ENCODE results near the gene CAST.

The CAST gene

DNA sequence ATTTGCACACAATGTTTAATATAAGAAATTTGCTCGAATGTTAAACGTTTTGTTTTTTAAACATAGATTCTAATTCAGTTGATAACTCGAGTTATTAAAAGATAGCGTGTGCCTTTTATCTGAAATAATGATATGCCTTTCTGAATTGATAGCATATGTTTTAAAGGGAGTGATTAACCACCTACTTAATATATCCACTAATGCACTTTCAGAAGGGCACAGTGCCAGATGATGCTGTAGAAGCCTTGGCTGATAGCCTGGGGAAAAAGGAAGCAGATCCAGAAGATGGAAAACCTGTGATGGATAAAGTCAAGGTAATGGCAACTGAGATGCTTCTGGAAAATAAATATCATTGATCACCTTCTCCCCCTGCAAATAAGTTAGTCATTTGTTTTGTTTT, 91.7 kb downstream of the CAST start:
- no peak for DNase-seq (ENCODE audit: low read depth)
- H3K4me3 ChIP-seq (ENCODE audit: low read depth, low read length), result no peak overlapping the region
- TF ChIP-seq CTCF (IDR thresholded peaks at IDR 0.05; ENCODE audit: low read depth, low read length, missing control alignments), result no peak

- no peak for TF ChIP-seq CTCF (IDR thresholded peaks at IDR 0.05; ENCODE audit: low read depth, low read length, missing control alignments)
- H3K4me3 ChIP-seq (ENCODE audit: low read depth, low read length), result no peak overlapping the region
- no peak for DNase-seq (ENCODE audit: low read depth)
Measured at GRCh38 chr5:96755851-96756250, 93.7 kb downstream of the CAST start.

DNA sequence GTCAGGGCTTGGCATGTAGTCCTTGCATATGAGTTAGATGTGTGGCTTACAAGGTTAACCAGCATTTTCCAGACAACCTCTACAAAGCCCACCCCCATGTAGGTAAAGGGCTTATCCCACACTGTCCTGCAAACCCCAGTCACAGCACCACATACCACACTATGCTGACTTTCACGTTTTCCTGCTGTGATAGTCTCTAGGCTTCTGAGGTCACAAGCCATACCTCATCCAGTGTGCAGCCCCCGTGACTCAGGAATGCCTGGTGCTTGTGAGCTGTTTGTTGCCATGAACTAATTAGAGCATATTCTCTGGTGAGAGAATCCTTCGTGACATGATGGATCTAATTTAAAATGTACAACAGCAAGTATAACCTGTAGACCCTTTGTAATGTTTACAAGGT, 94.8 kb downstream of the CAST start:
- H3K4me3 ChIP-seq (ENCODE audit: low read depth, low read length), result no peak overlapping the region
- no peak for TF ChIP-seq CTCF (IDR thresholded peaks at IDR 0.05; ENCODE audit: low read depth, low read length, missing control alignments)
- DNase-seq (ENCODE audit: low read depth), result no peak

GRCh38 chr5:96758621-96759020, 96.4 kb downstream of the CAST start:
- no peak for TF ChIP-seq CTCF (IDR thresholded peaks at IDR 0.05; ENCODE audit: low read depth, low read length, missing control alignments)
- H3K4me3 ChIP-seq (ENCODE audit: low read depth, low read length), result no peak overlapping the region
- no peak for DNase-seq (ENCODE audit: low read depth)

- no peak for DNase-seq (ENCODE audit: low read depth)
- TF ChIP-seq CTCF (IDR thresholded peaks at IDR 0.05; ENCODE audit: low read depth, low read length, missing control alignments), result no peak
- no peak overlapping the region for H3K4me3 ChIP-seq (ENCODE audit: low read depth, low read length)
Measured at GRCh38 chr5:96761618-96762017, 99.4 kb downstream of the CAST start.

GRCh38 chr5:96763026-96763425, 100.8 kb downstream of the CAST start:
- no peak overlapping the region for H3K4me3 ChIP-seq (ENCODE audit: low read depth, low read length)
- no peak for DNase-seq (ENCODE audit: low read depth)
- TF ChIP-seq CTCF (IDR thresholded peaks at IDR 0.05; ENCODE audit: low read depth, low read length, missing control alignments), result no peak

DNA sequence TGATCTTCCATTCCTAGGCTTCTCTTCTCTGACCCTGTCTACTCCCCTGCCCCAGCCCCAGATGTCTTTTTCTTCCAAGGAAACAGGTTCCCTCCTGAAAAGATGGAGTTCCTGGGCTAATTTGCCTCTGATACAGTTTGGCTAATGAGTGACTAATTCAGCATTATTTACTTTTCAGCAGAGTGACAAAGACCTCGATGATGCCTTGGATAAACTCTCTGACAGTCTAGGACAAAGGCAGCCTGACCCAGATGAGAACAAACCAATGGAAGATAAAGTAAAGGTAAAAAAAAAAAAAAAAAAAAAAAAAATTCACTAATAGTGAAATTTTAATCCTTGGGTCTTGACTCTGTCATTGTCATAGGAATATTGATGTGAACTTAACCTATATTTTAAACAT, 102.9 kb downstream of the CAST start:
- TF ChIP-seq CTCF (IDR thresholded peaks at IDR 0.05; ENCODE audit: low read depth, low read length, missing control alignments), result no peak

More for the DNA sequence above, 102.9 kb downstream of the CAST start:
- H3K4me3 ChIP-seq (ENCODE audit: low read depth, low read length), result no peak overlapping the region
- no peak for DNase-seq (ENCODE audit: low read depth)

Data from GM12864 (cell line).